ENCODE measurements around the gene TBCEL.
"Not testable (repeated sequence)": the region's sequence is repeated elsewhere in the genome, so short reads cannot be mapped to it uniquely, and the experiment has no call there.

Gene TBCEL

DNA sequence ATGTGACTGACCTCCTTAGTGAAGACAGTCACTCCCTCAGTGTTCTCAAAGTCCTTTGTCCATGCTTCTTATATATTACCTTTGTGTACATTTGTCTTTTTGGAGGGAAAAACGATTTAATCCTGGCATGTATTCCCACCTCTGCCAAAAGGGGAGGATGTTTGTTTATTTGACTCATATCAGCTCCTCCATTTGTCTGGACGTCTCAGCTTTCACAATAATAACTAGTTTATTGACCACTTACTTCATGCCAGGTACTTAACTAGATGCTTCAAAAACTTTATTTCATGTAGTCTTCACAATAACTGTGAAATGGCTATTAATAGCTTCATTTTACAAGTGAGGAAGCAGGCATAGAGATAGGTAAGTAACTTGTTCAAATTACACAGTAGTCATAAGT lies 5.3 kb downstream of the TBCEL start:
- in situ Hi-C loops (cut with HindIII; ENCODE audit: low sequenced_read_pairs) = no loop called here

DNA sequence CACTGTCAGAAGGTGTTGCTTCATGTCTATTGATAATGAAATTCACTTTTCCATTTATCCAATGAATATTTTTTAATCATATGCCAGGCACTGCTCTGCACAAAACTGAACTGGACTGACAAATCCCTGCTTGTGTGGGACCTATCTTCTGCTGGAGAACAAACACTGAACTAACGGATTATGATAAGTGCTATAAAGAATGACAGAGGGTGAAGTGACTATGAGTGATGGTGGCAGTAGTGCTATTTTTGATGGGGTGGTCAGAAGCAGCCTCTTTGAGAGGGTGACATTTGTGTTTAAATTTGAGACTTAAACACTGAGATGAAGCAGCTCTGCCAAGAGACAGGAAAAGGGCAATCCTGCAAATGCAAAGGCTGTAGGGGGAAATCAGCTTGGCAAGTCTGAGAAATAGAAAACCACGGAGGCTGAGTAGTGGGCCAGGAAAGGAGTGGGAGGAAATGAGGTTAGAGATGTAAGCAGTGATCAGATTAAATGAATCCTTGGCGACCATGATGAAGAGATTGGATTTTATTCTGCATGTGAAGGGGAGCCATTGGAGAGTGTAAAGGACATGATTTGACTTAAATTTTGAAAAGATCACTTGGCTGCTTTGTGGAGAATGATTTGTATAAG lies 6.0 kb downstream of the TBCEL start:
- DNase-seq (ENCODE audit: low read depth) = no peak
- in situ Hi-C loops (cut with HindIII; ENCODE audit: low sequenced_read_pairs) = no loop called here
- TF ChIP-seq, protein P1, sequence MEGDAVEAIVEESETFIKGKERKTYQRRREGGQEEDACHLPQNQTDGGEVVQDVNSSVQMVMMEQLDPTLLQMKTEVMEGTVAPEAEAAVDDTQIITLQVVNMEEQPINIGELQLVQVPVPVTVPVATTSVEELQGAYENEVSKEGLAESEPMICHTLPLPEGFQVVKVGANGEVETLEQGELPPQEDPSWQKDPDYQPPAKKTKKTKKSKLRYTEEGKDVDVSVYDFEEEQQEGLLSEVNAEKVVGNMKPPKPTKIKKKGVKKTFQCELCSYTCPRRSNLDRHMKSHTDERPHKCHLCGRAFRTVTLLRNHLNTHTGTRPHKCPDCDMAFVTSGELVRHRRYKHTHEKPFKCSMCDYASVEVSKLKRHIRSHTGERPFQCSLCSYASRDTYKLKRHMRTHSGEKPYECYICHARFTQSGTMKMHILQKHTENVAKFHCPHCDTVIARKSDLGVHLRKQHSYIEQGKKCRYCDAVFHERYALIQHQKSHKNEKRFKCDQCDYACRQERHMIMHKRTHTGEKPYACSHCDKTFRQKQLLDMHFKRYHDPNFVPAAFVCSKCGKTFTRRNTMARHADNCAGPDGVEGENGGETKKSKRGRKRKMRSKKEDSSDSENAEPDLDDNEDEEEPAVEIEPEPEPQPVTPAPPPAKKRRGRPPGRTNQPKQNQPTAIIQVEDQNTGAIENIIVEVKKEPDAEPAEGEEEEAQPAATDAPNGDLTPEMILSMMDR (IDR thresholded peaks at IDR 0.05; ENCODE audit: low read depth, low read length, missing control alignments) = no peak
- H3K4me3 ChIP-seq (ENCODE audit: low read depth, low read length) = no peak overlapping the region

More for the DNA sequence above, 5.3 kb downstream of the TBCEL start:
- DNase-seq (ENCODE audit: low read depth) = no peak
- TF ChIP-seq, protein P1 (IDR thresholded peaks at IDR 0.05; ENCODE audit: low read depth, low read length, missing control alignments) = no peak
- no peak overlapping the region for H3K4me3 ChIP-seq (ENCODE audit: low read depth, low read length)

DNA sequence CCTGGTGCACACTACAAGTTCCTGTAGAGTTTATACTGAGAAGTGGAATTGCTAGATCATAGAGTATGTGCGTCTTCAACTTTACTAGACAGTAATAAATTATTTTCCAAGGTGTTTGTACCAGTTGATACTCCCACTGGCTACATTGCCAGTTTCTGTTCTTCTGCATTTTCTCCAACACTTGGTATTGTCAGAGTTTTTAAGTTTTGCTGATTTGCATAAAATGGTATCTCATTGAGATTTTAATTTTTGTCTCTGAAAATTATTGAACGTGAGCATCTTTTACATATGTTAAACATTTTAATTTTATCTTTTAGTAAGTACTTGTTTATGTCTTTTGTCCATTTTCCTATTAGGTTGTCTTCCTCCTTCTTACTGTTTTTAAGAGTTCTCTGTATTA lies 7.3 kb downstream of the TBCEL start:
- no peak for DNase-seq (ENCODE audit: low read depth)
- TF ChIP-seq, protein P1 (IDR thresholded peaks at IDR 0.05; ENCODE audit: low read depth, low read length, missing control alignments) = no peak
- H3K4me3 ChIP-seq (ENCODE audit: low read depth, low read length) = no peak overlapping the region
- in situ Hi-C loops (cut with HindIII; ENCODE audit: low sequenced_read_pairs) = no loop called here

DNA sequence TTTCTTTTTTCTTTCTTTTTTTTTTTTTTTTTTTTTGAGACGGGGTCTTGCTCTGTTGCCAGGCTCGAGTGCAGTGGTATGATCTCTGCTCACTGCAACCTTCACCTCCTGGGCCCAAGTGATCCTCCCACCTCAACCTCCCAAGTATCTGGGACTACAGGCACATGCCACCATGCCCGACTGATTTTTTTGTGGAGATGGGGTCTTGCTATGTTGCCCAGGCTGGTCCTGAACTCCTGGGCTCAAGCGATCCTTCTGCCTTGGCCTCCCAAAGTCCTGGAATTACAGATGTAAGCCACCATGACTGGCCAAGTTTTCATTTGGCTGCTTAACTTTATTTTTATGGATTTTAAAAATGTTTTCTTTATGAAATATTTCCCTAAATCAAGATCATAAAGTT lies 7.7 kb downstream of the TBCEL start:
- DNase-seq (ENCODE audit: low read depth); in situ Hi-C loops (cut with HindIII; ENCODE audit: low sequenced_read_pairs): not testable (repeated sequence)

DNA sequence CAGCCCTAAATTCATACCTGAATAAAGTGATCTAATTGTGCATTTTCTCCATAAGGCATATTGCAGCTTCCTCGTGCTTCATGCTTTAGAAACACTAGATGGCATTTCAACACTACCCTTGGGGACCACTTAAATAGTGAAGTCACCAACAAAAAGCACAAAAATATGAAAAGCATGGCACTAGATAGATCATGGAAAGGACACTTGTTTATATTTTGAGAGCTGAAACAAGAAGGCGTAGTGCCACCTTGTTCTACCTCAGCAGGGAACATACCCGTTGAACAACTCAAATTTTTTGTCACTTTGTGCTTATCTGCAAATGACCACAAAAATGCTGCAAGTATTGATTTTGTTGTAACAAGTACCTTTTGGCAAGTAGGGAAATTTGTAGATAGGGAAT lies 8.6 kb downstream of the TBCEL start:
- TF ChIP-seq, protein P1 (IDR thresholded peaks at IDR 0.05; ENCODE audit: low read depth, low read length, missing control alignments) = no peak
- no peak overlapping the region for H3K4me3 ChIP-seq (ENCODE audit: low read depth, low read length)
- no peak for DNase-seq (ENCODE audit: low read depth)
- in situ Hi-C loops (cut with HindIII; ENCODE audit: low sequenced_read_pairs) = no loop called here

More for the DNA sequence above, 7.7 kb downstream of the TBCEL start:
- H3K4me3 ChIP-seq (ENCODE audit: low read depth, low read length) = not testable (repeated sequence)

DNA sequence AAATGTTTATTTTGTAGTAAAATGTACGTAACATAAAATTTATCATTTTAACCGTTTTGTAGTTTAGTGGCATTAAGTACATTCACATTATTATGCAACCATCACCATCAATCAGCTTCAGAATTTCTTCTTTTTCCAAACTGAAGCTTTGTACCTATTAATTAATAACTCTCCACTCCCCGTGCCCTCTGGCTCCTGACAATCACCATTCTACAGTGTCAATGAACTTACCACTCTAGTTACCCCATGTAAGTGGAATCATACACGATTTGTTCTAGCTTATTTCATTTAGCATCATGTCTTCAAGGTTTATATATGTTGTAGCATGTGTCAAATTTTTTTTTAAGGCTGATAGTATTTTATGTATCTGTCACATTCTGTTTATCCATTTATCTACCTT lies 9.7 kb downstream of the TBCEL start:
- no peak overlapping the region for H3K4me3 ChIP-seq (ENCODE audit: low read depth, low read length)
- TF ChIP-seq, protein P1 (IDR thresholded peaks at IDR 0.05; ENCODE audit: low read depth, low read length, missing control alignments) = no peak
- in situ Hi-C loops (cut with HindIII; ENCODE audit: low sequenced_read_pairs) = no loop called here
- DNase-seq (ENCODE audit: low read depth) = no peak

DNA sequence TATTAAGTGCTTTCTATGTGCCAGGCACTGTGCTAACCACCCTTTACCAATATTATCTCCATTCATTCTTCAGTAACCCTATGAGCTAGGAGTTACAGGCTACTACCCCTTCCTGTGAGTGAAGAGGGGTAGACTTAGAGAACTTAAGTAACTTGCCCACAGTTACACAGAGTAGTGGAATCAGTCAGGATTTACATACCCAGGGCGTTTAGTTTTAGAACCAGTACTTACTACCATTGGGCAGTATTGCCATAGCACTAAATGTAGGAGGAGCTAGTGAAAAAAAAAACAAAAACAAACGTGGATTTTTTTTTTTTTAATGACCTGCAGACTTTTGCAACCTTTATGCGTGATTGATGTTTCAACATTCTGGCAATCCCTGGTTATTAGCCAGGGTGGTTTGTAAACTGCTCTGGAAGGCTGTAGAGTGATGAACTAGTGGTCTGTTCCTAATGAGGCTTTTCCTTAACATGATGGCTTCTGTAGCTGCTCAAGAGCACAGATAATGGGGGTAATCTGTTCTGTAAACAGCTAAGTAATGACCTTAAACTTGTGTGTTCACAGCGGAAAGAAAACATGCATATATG lies 11.4 kb downstream of the TBCEL start:
- in situ Hi-C loops (cut with HindIII; ENCODE audit: low sequenced_read_pairs) = no loop called here
- no peak overlapping the region for H3K4me3 ChIP-seq (ENCODE audit: low read depth, low read length)
- TF ChIP-seq, protein P1 (IDR thresholded peaks at IDR 0.05; ENCODE audit: low read depth, low read length, missing control alignments) = no peak
- DNase-seq (ENCODE audit: low read depth) = no peak
